ENCODE results near the gene IRAK4.

GRCh38 chr12:43763769-43764168 is 5.0 kb downstream of the IRAK4 start:
- TF ChIP-seq EZH2 (IDR thresholded peaks at IDR 0.05) = no peak
- TF ChIP-seq POLR2AphosphoS5 (IDR thresholded peaks at IDR 0.05; ENCODE audit: borderline replicate concordance, low read depth, low read length) = no peak
- no peak for TF ChIP-seq FOXP2 (optimal IDR thresholded peaks at IDR 0.05; ENCODE audit: control extremely low read depth, extremely low read length, insufficient read depth)
